HCT116 (cell line): ENCODE results near the gene HCN3. TPM values are rescaled to one million over a fixed set of nuclear protein-coding genes. Genes with fewer than 3 reads are reported as not detected.

Experiments used
- ATAC-seq: fragments of 200-7000 bp; cut with Tn5 transposase; 2 replicates; pipeline ENCODE4 v1.9.1; 2020; ENCODE audit warnings: mild to moderate bottlenecking, moderate library complexity
- BruUV-seq: library from RNA; stranded (reverse); fragments of 400-500 nt; replicated peaks from 2 replicates; lab custom pipeline; 2021; lab: Mats Ljungman, UMichigan
- CTCF ChIA-PET: fragments of 300-600 bp; sonication (Branson Sonifier 250); formaldehyde crosslinking; loops from one replicate; lab custom pipeline; 2021; ENCODE audit warnings: antibody characterized with exemption; lab: Charles Lee
- POLR2A ChIA-PET: fragments of 300-600, 350-600 bp; sonication (Branson Sonifier 250); formaldehyde crosslinking; loops from one replicate; lab custom pipeline; 2021; ENCODE audit warnings: antibody characterized with exemption; lab: Charles Lee
- RAD21 ChIA-PET, 2 experiments: fragments of 300-600 bp; sonication (Branson Sonifier 250); formaldehyde crosslinking; loops; one replicate each; lab custom pipeline; 2023; ENCODE audit warnings: low total read pairs in 2 of 2; ENCODE audit not compliant: uncharacterized antibody in 2 of 2, unreplicated experiment in 2 of 2, low non-redundant PET in 1 of 2; lab: Charles Lee
- DNase-seq: peaks from one replicate; pipeline ENCODE4 v3.0.0-alpha.2; 2010; ENCODE audit warnings: low read depth, low spot score
- H2AFZ ChIP-seq: fragments of 200-600 bp; shearing (Covaris generic), sonication (generic); 2 replicates; pipeline ENCODE4 v1.6.1; 2017; ENCODE audit warnings: low read depth, mixed run types, mixed read lengths, antibody characterized with exemption, low read length; ENCODE audit not compliant: poor library complexity, severe bottlenecking
- H3K27ac ChIP-seq: 2 replicates; pipeline ENCODE4 v1.5.1; 2012; ENCODE audit warnings: low read depth, low read length
- H3K27me3 ChIP-seq: fragments of 200-600 bp; sonication (generic); 2 replicates; pipeline ENCODE4 v1.6.1; 2016; ENCODE audit warnings: mixed run types, low read length, mixed read lengths; ENCODE audit not compliant: insufficient read depth
- H3K36me3 ChIP-seq, 2 experiments: fragments of 200-500 bp in 1 of 2; fragments of 200-600 bp in 1 of 2; sonication (Bioruptor generic) in 1 of 2; sonication (generic) in 1 of 2; 2 replicates each; pipeline versions ENCODE4 v1.5.1 to v1.6.1; 2014 to 2016; ENCODE audit warnings: low read length in 2 of 2, inconsistent platforms in 1 of 2, mixed read lengths in 1 of 2, mixed run types in 1 of 2; ENCODE audit not compliant: insufficient read depth in 2 of 2, control insufficient read depth in 1 of 2
- H3K4me1 ChIP-seq, 2 experiments: fragments of 200-600 bp in 1 of 2; sonication (generic) in 1 of 2; 2 replicates each; pipeline versions ENCODE4 v1.5.1 to v1.6.1; 2012 to 2017; ENCODE audit warnings: low read length in 2 of 2, inconsistent platforms in 1 of 2, mild to moderate bottlenecking in 1 of 2, mixed read lengths in 1 of 2, mixed run types in 1 of 2, moderate library complexity in 1 of 2; ENCODE audit not compliant: insufficient read depth in 2 of 2, control insufficient read depth in 1 of 2
- H3K4me2 ChIP-seq: fragments of 200-600 bp; sonication (generic); 2 replicates; pipeline ENCODE4 v1.6.1; 2017; ENCODE audit warnings: mixed run types, low read length, mixed read lengths
- H3K4me3 ChIP-seq, 2 experiments: fragments of 200-600 bp in 1 of 2; sonication (generic) in 1 of 2; replicated peaks in 1 of 2; 2 replicates each; pipeline ENCODE4 v1.5.1; 2011 to 2016; ENCODE audit warnings: low read length in 2 of 2, control low read depth in 1 of 2, low read depth in 1 of 2, mild to moderate bottlenecking in 1 of 2, mixed read lengths in 1 of 2, mixed run types in 1 of 2
- H3K79me2 ChIP-seq: fragments of 200-600 bp; sonication (generic); 2 replicates; pipeline ENCODE4 v1.6.1; 2017; ENCODE audit warnings: mild to moderate bottlenecking, mixed run types, low read length, moderate library complexity, mixed read lengths; ENCODE audit not compliant: insufficient read depth
- H3K9ac ChIP-seq: fragments of 200-600 bp; sonication (generic); 2 replicates; pipeline ENCODE4 v1.6.1; 2016; ENCODE audit warnings: low read length, mixed read lengths
- H3K9me2 ChIP-seq: fragments of 200-600 bp; sonication (generic), shearing (Covaris generic); 2 replicates; pipeline ENCODE4 v1.6.1; 2017; ENCODE audit warnings: mixed run types, mild to moderate bottlenecking, moderate library complexity; ENCODE audit not compliant: insufficient read depth
- H3K9me3 ChIP-seq, 2 experiments: fragments of 200-500 bp in 1 of 2; fragments of 200-600 bp in 1 of 2; sonication (Bioruptor generic) in 1 of 2; sonication (generic) in 1 of 2; 2 replicates each; pipeline ENCODE4 v1.6.1; 2014 to 2017; ENCODE audit warnings: low read length in 2 of 2, mixed read lengths in 2 of 2, inconsistent platforms in 1 of 2, low read depth in 1 of 2, mild to moderate bottlenecking in 1 of 2, mixed run types in 1 of 2, moderate library complexity in 1 of 2; ENCODE audit not compliant: control insufficient read depth in 1 of 2, insufficient read depth in 1 of 2
- H4K20me1 ChIP-seq: fragments of 200-600 bp; sonication (generic), shearing (Covaris generic); 2 replicates; pipeline ENCODE4 v1.6.1; 2017; ENCODE audit warnings: mixed run types, mild to moderate bottlenecking, moderate library complexity; ENCODE audit not compliant: insufficient read depth
- ELF1 ChIP-seq: IDR thresholded peaks from 2 replicates; pipeline ENCODE4 v1.6.1; 2012; ENCODE audit warnings: low read depth, borderline replicate concordance
- FOSL1 ChIP-seq: IDR thresholded peaks from 2 replicates; pipeline ENCODE4 v1.6.1; 2012; ENCODE audit warnings: low read depth
- JUND ChIP-seq: IDR thresholded peaks from 2 replicates; pipeline ENCODE4 v1.6.1; 2012
- ZFX ChIP-seq: fragments of 450-650 bp; IDR thresholded peaks from 2 replicates; pipeline ENCODE4 v1.6.1; 2017
- intact Hi-C: fragments of 100-400 bp; cut with micrococcal nuclease; formaldehyde crosslinking; loops from 2 replicates; pipeline ENCODE4 v1.10.0; 2022
- total RNA-seq: library from RNA; stranded (reverse); gene quantifications from one replicate; pipeline ENCODE4 v1.2.1, GENCODE V29; 2021; ENCODE audit not compliant: unreplicated experiment
- TF ChIP-seq, protein P1 (sequence below), 3 experiments: fragments of 200-600 bp in 1 of 3; sonication (generic) in 1 of 3; IDR thresholded peaks in 2 of 3; conservative IDR thresholded peaks in 1 of 3; 2 replicates each; pipeline ENCODE4 v1.5.1; 2012 to 2017; ENCODE audit warnings: low read depth in 2 of 3, low read length in 2 of 3, antibody characterized with exemption in 1 of 3, borderline replicate concordance in 1 of 3, control low read depth in 1 of 3, mild to moderate bottlenecking in 1 of 3, mixed read lengths in 1 of 3, mixed run types in 1 of 3, moderate library complexity in 1 of 3; ENCODE audit not compliant: insufficient read depth in 1 of 3
- TF ChIP-seq, protein P2 (sequence below): IDR thresholded peaks from 2 replicates; pipeline ENCODE4 v1.6.1; 2011; ENCODE audit warnings: mild to moderate bottlenecking, low read length, moderate library complexity; ENCODE audit not compliant: insufficient replicate concordance; ENCODE audit errors: extremely low read depth

The HCN3 gene
- total RNA-seq, 1 experiment from 2014 or later, result 8.5 TPM

DNA sequence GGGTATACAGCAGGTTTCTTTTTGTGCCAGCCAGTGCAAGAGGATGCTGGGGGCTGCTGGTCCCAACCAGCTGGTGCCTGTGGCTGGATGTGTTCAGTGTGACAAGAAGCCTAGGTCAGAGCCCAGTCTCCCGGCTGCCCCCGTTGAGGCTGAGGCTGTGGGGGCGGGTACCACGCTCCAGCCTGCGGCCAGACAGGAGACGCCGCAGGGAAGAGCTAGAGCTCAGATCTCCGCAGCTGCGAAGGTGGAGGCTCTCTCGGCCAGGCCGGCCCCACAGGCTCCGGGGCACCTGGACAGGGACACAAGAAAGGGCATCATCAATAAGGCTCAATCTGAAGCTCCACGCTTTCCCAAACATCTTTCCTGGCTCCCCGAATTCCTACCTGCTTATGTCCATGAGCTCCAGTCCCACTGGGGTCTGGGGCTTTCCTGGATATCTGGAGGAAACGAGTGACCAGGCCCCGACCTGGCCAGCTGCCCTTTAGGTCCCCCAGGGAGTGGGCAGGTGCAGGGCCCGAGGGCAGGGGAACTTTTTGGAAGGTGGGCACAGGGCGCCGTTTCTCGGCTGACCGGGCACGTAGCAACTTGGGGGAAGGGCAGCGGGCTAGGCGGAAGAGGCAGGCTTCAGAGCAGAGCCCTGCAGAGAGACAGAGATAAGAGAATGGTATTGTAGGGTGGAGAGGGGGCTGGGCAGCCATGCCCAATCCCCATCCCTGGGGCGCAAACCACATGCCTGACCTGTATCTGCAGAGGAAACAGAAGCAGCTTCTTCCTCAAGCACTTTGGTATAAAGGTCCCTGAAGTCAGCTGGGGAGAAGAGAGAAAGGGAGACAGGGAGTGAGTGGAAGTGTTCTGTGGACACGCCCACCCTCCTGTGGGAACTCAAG is 29.4 kb upstream of the HCN3 start:
- Histone ChIP-seq H3K79me2 (no peaks in the 10 kb centered on the region), H3K4me1 (peaks cover 10 to 33% of the 10 kb centered on the region in 2 experiments), H3K36me3 (peaks cover 0 to 2% of the 10 kb centered on the region in 2 experiments; a peak in 3 of 4 replicates), H3K9ac (no peak overlapping the region), H3K9me2 (no peaks in the 10 kb centered on the region), H3K27me3 (no peaks in the 10 kb centered on the region), H4K20me1 (no peaks in the 10 kb centered on the region), H2AFZ (no peak overlapping the region), H3K9me3 (no peaks in the 10 kb centered on the region), H3K4me2 (no peak overlapping the region), H3K4me3 (no peak overlapping the region), H3K27ac (no peak overlapping the region)
- TF ChIP-seq, protein P1, sequence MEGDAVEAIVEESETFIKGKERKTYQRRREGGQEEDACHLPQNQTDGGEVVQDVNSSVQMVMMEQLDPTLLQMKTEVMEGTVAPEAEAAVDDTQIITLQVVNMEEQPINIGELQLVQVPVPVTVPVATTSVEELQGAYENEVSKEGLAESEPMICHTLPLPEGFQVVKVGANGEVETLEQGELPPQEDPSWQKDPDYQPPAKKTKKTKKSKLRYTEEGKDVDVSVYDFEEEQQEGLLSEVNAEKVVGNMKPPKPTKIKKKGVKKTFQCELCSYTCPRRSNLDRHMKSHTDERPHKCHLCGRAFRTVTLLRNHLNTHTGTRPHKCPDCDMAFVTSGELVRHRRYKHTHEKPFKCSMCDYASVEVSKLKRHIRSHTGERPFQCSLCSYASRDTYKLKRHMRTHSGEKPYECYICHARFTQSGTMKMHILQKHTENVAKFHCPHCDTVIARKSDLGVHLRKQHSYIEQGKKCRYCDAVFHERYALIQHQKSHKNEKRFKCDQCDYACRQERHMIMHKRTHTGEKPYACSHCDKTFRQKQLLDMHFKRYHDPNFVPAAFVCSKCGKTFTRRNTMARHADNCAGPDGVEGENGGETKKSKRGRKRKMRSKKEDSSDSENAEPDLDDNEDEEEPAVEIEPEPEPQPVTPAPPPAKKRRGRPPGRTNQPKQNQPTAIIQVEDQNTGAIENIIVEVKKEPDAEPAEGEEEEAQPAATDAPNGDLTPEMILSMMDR (IDR thresholded peaks at IDR 0.05 in 2 of 3, conservative IDR thresholded peaks at IDR 0.05 in 1 of 3; ENCODE audit: borderline replicate concordance in 1 of 3, insufficient read depth in 1 of 3, low read depth in 2 of 3, low read length in 2 of 3), result no peak
- TF ChIP-seq, protein P2, sequence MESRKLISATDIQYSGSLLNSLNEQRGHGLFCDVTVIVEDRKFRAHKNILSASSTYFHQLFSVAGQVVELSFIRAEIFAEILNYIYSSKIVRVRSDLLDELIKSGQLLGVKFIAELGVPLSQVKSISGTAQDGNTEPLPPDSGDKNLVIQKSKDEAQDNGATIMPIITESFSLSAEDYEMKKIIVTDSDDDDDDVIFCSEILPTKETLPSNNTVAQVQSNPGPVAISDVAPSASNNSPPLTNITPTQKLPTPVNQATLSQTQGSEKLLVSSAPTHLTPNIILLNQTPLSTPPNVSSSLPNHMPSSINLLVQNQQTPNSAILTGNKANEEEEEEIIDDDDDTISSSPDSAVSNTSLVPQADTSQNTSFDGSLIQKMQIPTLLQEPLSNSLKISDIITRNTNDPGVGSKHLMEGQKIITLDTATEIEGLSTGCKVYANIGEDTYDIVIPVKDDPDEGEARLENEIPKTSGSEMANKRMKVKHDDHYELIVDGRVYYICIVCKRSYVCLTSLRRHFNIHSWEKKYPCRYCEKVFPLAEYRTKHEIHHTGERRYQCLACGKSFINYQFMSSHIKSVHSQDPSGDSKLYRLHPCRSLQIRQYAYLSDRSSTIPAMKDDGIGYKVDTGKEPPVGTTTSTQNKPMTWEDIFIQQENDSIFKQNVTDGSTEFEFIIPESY, result no peak
- no peak for TF ChIP-seq JUND
- TF ChIP-seq ELF1, result no peak
- TF ChIP-seq ZFX, result no peak
- TF ChIP-seq FOSL1, result no peak
- ATAC-seq (no peak), DNase-seq (no peak)
- ChIA-PET RAD21 (no interaction called here), POLR2A (no interaction called here), CTCF (interaction anchor here (4.1 kb wide), 1 partner anchor 76 kb away, joined by 44 read pairs; no protein-coding TSS in a partner anchor)
- no TSS peak for BruUV-seq
- intact Hi-C loops, result no loop called here
